GM21381 (cell line): ENCODE data around the gene PPIL1.
"Not testable (repeated sequence)": the region's sequence is repeated elsewhere in the genome, so short reads cannot be mapped to it uniquely, and the experiment has no call there.

Experiments used
- ATAC-seq: cut with Tn5 transposase; IDR thresholded peaks from one replicate; pipeline ENCODE4 v1.9.1; 2021; ENCODE audit warnings: mild to moderate bottlenecking, moderate library complexity; ENCODE audit not compliant: unreplicated experiment

PPIL1 gene

GRCh38 chr6:36817176-36817817, 57.3 kb downstream of the PPIL1 start:
- ATAC-seq, result no peak

GRCh38 chr6:36815962-36816735, 58.5 kb downstream of the PPIL1 start:
- no peak for ATAC-seq

- ATAC-seq, result no peak
These were observed 60.4 kb downstream of the PPIL1 start for GRCh38 chr6:36814249-36814648.

- ATAC-seq, result no peak
These were observed 61.1 kb downstream of the PPIL1 start for GRCh38 chr6:36813526-36813925.

- not testable (repeated sequence) for ATAC-seq
These were observed 61.6 kb downstream of the PPIL1 start for GRCh38 chr6:36813047-36813446.

- ATAC-seq, result no peak
These were observed 64.4 kb downstream of the PPIL1 start for GRCh38 chr6:36809941-36810803.

GRCh38 chr6:36809156-36809555, 65.4 kb downstream of the PPIL1 start:
- ATAC-seq, result no peak

GRCh38 chr6:36808634-36809033, 66.0 kb downstream of the PPIL1 start:
- ATAC-seq, result no peak

GRCh38 chr6:36807750-36808149, 66.9 kb downstream of the PPIL1 start:
- ATAC-seq, result no peak

GRCh38 chr6:36807143-36807542, 67.5 kb downstream of the PPIL1 start:
- ATAC-seq, result no peak

GRCh38 chr6:36805917-36806316, 68.7 kb downstream of the PPIL1 start:
- ATAC-seq, result no peak

- ATAC-seq, result no peak
These were observed 69.4 kb downstream of the PPIL1 start for GRCh38 chr6:36805096-36805797.
